ENCODE measurements around the gene ADGRA1.

- TF ChIP-seq CTCF (IDR thresholded peaks at IDR 0.05 in 4 of 5, conservative IDR thresholded peaks at IDR 0.05 in 1 of 5): no peak
- no peak for TF ChIP-seq POLR2A (IDR thresholded peaks at IDR 0.05)
Measured at GRCh38 chr10:133041101-133041500, 46.6 kb upstream of the ADGRA1 start.

Measured in gastrocnemius medialis (tissue), 4 donors.